Lung (tissue), 12 donors: ENCODE results near the gene HPS1. TPM values are rescaled to one million over a fixed set of nuclear protein-coding genes. Genes with fewer than 3 reads are reported as not detected.

ENCODE experiments used
- ATAC-seq: fragments of 200-7000 bp; cut with Tn5 transposase; one replicate; pipeline ENCODE4 v1.9.1; 2020; ENCODE audit warnings: moderate number of reproducible peaks; ENCODE audit not compliant: insufficient read depth, low FRiP score
- DNase-seq, 3 donors: peaks; one replicate each; pipeline ENCODE4 v3.0.0-alpha.2; 2013 to 2017
- H3K27ac ChIP-seq, 2 donors: one replicate each; pipeline ENCODE4 v1.5.1; 2013; ENCODE audit warnings: mild to moderate bottlenecking in 2 of 2, moderate library complexity in 2 of 2, control low read depth in 1 of 2, inconsistent platforms in 1 of 2, low read depth in 1 of 2, low read length in 1 of 2
- H3K27me3 ChIP-seq, 3 donors: one replicate each; pipeline ENCODE4 v1.5.1; 2013; ENCODE audit warnings: low read length in 2 of 3; ENCODE audit not compliant: control insufficient read depth in 3 of 3, insufficient read depth in 3 of 3
- H3K36me3 ChIP-seq, 4 donors: one replicate each; pipeline ENCODE4 v1.5.1; 2013; ENCODE audit warnings: low read length in 4 of 4, mild to moderate bottlenecking in 1 of 4, moderate library complexity in 1 of 4; ENCODE audit not compliant: control insufficient read depth in 4 of 4, insufficient read depth in 4 of 4
- H3K4me1 ChIP-seq, 5 donors: one replicate each; pipeline ENCODE4 v1.5.1; 2013; ENCODE audit warnings: low read length in 5 of 5, mild to moderate bottlenecking in 2 of 5, moderate library complexity in 1 of 5; ENCODE audit not compliant: control insufficient read depth in 5 of 5, insufficient read depth in 5 of 5
- H3K4me3 ChIP-seq: one replicate; pipeline ENCODE4 v1.5.1; 2013; ENCODE audit warnings: mild to moderate bottlenecking, control low read depth, moderate library complexity
- H3K9ac ChIP-seq, 2 donors: one replicate each; pipeline ENCODE4 v1.5.1; 2013; ENCODE audit warnings: low read length in 2 of 2, control low read depth in 1 of 2; ENCODE audit not compliant: insufficient read depth in 1 of 2
- H3K9me3 ChIP-seq, 4 donors: one replicate each; pipeline ENCODE4 v1.5.1; 2013; ENCODE audit warnings: low read length in 3 of 4, mild to moderate bottlenecking in 1 of 4, moderate library complexity in 1 of 4; ENCODE audit not compliant: control insufficient read depth in 4 of 4, insufficient read depth in 3 of 4
- CTCF ChIP-seq: IDR thresholded peaks from 2 replicates; pipeline ENCODE4 v1.5.1; 2012; ENCODE audit warnings: mild to moderate bottlenecking; ENCODE audit errors: control extremely low read depth, extremely low read depth
- WGBS, 2 donors: extraction: QIAGEN DNeasy Blood & Tissue Kit; methylation state at CpG; one replicate each; pipeline ENCODE4 v1.1.7; 2013; 5-methylcytosine and 5-hydroxymethylcytosine counted together
- polyA plus RNA-seq, 2 donors: library from polyadenylated mRNA; stranded (reverse); fragments of 200-250 nt; gene quantifications; one replicate each; pipeline ENCODE4 v1.2.1, GENCODE V29; 2013
- total RNA-seq, 2 donors: library from RNA; depleted of rRNA in 1 of 2; stranded (reverse); fragments of >200 nt in 1 of 2; gene quantifications; one replicate each; pipeline ENCODE4 v1.2.1, GENCODE V29; 2014 to 2021
- donor health status: control.
- donor health status: control.
- donor health status: Bipolar disorder and iron deficiency.
- donor health status: healthy.
- donor health status: DM: yes; HTN: yes; CAD: no.

The HPS1 gene
- total and polyA plus RNA-seq, 4 donors: 32.3 to 89.5 (median 58.4) TPM

GRCh38 chr10:98450618-98451017 lies 3.9 kb upstream of the HPS1 start:
- Histone ChIP-seq H3K9me3 (no peaks in the 10 kb centered on the region), H3K36me3 (no peaks in the 10 kb centered on the region), H3K9ac (no peak overlapping the region), H3K4me1 (peaks cover 0 to 4% (median 2%) of the 10 kb centered on the region in 5 donors), H3K27me3 (no peaks in the 10 kb centered on the region), H3K27ac (no peak overlapping the region), H3K4me3 (no peak overlapping the region)
- ATAC-seq: no peak
- 77 to 93% methylated on average over 1 of the region's 1 CpG for WGBS, 2 donors
- TF ChIP-seq CTCF: no peak
- no peak for DNase-seq

- Histone ChIP-seq H3K4me3 (no peak overlapping the region), H3K9me3 (no peaks in the 10 kb centered on the region), H3K27me3 (no peaks in the 10 kb centered on the region), H3K36me3 (peaks cover 0 to 10% (median 3%) of the 10 kb centered on the region in 4 donors), H3K4me1 (peaks cover 0 to 4% (median 3%) of the 10 kb centered on the region in 5 donors), H3K9ac (no peak overlapping the region), H3K27ac (no peak overlapping the region)
- TF ChIP-seq CTCF: no peak
- ATAC-seq (no peak), DNase-seq (no peak)
Measured at GRCh38 chr10:98449287-98449686, 2.6 kb upstream of the HPS1 start.

- peak overlapping the region; percentile 71 to 90 for H3K9ac ChIP-seq
- no peak for TF ChIP-seq CTCF
- 1 to 2% methylated on average over 28 of the region's 28 CpGs for WGBS, 2 donors
- H3K27ac ChIP-seq: peak overlapping the region; percentile 92 to 97
- H3K27me3 ChIP-seq: no peaks in the 10 kb centered on the region
- H3K36me3 ChIP-seq: peaks cover 5 to 19% (median 6%) of the 10 kb centered on the region in 4 donors
- no peaks in the 10 kb centered on the region for H3K9me3 ChIP-seq
- H3K4me1 ChIP-seq: peaks cover 0 to 4% (median 3%) of the 10 kb centered on the region in 5 donors
- peak overlapping the region; percentile 92 for H3K4me3 ChIP-seq
- ATAC-seq (peak; percentile 38), DNase-seq (peak; percentile 33 to 59 (median 42))
Measured at GRCh38 chr10:98446151-98446660, 529 bp downstream of the HPS1 start.
